ENCODE measurements around the gene WWOX. TPM values are rescaled to one million over a fixed set of nuclear protein-coding genes. Genes with fewer than 3 reads are reported as not detected.

WWOX gene
- total RNA-seq, 3 donors from 2014 or later (not counting 1 experiment from before 2014, with no cell fraction given), result 21.0 to 29.8 (median 27.0) TPM

- whole genome bisulfite sequencing (ENCODE audit: insufficient coverage), result 92% methylated on average over 10 of the region's 10 CpGs
- no peak overlapping the region for H3K4me3 ChIP-seq (ENCODE audit: low read length)
- intact Hi-C loops (cut with micrococcal nuclease), result no loop called here
- Mint-ChIP-seq H3K4me3 (no peak overlapping the region), H3K9me3 (no peaks in the 10 kb centered on the region), H3K27ac (no peak overlapping the region), H3K27me3 (ENCODE audit: low read depth in 2 of 2) (no peaks in the 10 kb centered on the region), H3K36me3 (no peaks in the 10 kb centered on the region), H3K4me1 (no peaks in the 10 kb centered on the region)
- H3K9me3 ChIP-seq (ENCODE audit: control insufficient read depth, insufficient read depth, low read length), result no peaks in the 10 kb centered on the region
- no peak overlapping the region for H3K27ac ChIP-seq (ENCODE audit: low read length)
- no peaks in the 10 kb centered on the region for H3K4me1 ChIP-seq (ENCODE audit: control insufficient read depth, insufficient read depth, low read length)
- no peaks in the 10 kb centered on the region for H3K36me3 ChIP-seq (ENCODE audit: control insufficient read depth, insufficient read depth, low read length)
- H3K27me3 ChIP-seq (ENCODE audit: control insufficient read depth, insufficient read depth, low read length), result no peaks in the 10 kb centered on the region
- TF ChIP-seq CTCF (IDR thresholded peaks at IDR 0.05), result no peak
- DNase-seq, result no peak
- ATAC-seq, result no peak
Measured at GRCh38 chr16:78537511-78537910, 438.1 kb downstream of the WWOX start.

GRCh38 chr16:78538292-78538691 lies 438.8 kb downstream of the WWOX start:
- no peaks in the 10 kb centered on the region for H3K4me1 Mint-ChIP-seq
- no peaks in the 10 kb centered on the region for H3K9me3 ChIP-seq (ENCODE audit: control insufficient read depth, insufficient read depth, low read length)
- H3K4me3 Mint-ChIP-seq, result no peak overlapping the region
- no peaks in the 10 kb centered on the region for H3K27me3 Mint-ChIP-seq (ENCODE audit: low read depth in 2 of 2)
- no peak for TF ChIP-seq CTCF (IDR thresholded peaks at IDR 0.05)
- H3K27ac Mint-ChIP-seq, result no peak overlapping the region
- H3K27me3 ChIP-seq (ENCODE audit: control insufficient read depth, insufficient read depth, low read length), result no peaks in the 10 kb centered on the region
- H3K36me3 ChIP-seq (ENCODE audit: control insufficient read depth, insufficient read depth, low read length), result no peaks in the 10 kb centered on the region
- H3K27ac ChIP-seq (ENCODE audit: low read length), result no peak overlapping the region
- H3K9me3 Mint-ChIP-seq, result no peaks in the 10 kb centered on the region
- no peak for ATAC-seq
- no peak overlapping the region for H3K4me3 ChIP-seq (ENCODE audit: low read length)
- DNase-seq, result no peak
- intact Hi-C loops (cut with micrococcal nuclease), result no loop called here
- H3K4me1 ChIP-seq (ENCODE audit: control insufficient read depth, insufficient read depth, low read length), result no peaks in the 10 kb centered on the region
- WGBS (ENCODE audit: insufficient coverage), result 92% methylated on average over 8 of the region's 9 CpGs
- H3K36me3 Mint-ChIP-seq, result no peaks in the 10 kb centered on the region

GRCh38 chr16:78538919-78539318 lies 439.5 kb downstream of the WWOX start:
- H3K27ac Mint-ChIP-seq, result no peak overlapping the region
- intact Hi-C loops (cut with micrococcal nuclease), result no loop called here

More at GRCh38 chr16:78538919-78539318, 439.5 kb downstream of the WWOX start:
- DNase-seq (no peak), ATAC-seq (no peak)
- Mint-ChIP-seq H3K9me3 (no peaks in the 10 kb centered on the region), H3K36me3 (no peaks in the 10 kb centered on the region), H3K4me3 (no peak overlapping the region), H3K27me3 (ENCODE audit: low read depth in 2 of 2) (no peaks in the 10 kb centered on the region), H3K4me1 (no peaks in the 10 kb centered on the region)
- no peaks in the 10 kb centered on the region for H3K36me3 ChIP-seq (ENCODE audit: control insufficient read depth, insufficient read depth, low read length)
- no peak for TF ChIP-seq CTCF (IDR thresholded peaks at IDR 0.05)
- WGBS (ENCODE audit: insufficient coverage), result 93% methylated on average over 3 of the region's 3 CpGs
- no peak overlapping the region for H3K4me3 ChIP-seq (ENCODE audit: low read length)
- H3K27me3 ChIP-seq (ENCODE audit: control insufficient read depth, insufficient read depth, low read length), result no peaks in the 10 kb centered on the region
- no peaks in the 10 kb centered on the region for H3K9me3 ChIP-seq (ENCODE audit: control insufficient read depth, insufficient read depth, low read length)
- H3K4me1 ChIP-seq (ENCODE audit: control insufficient read depth, insufficient read depth, low read length), result no peaks in the 10 kb centered on the region
- no peak overlapping the region for H3K27ac ChIP-seq (ENCODE audit: low read length)

Measured in natural killer cell (primary cell).